NCI-H1694 (cell line): Measurements from ENCODE around the gene FAM111B.
A peak's percentile ranks its signal among the peaks of the same experiment; 100 is the strongest.
"Not testable (repeated sequence)": the region's sequence is repeated elsewhere in the genome, so short reads cannot be mapped to it uniquely, and the experiment has no call there.

ENCODE experiments used
- DNase-seq: peaks from one replicate; lab custom pipeline; 2025; lab: John Stamatoyannopoulos, UW

Gene FAM111B

GRCh38 chr11:59106363-59107336 lies at the start of gene FAM111B:
Gene FAM111B, plus strand, starts transcription at chr11:59107237. Its CDS starts 2,389 bp downstream, at chr11:59109626.
- DNase-seq = peak; percentile 90

GRCh38 chr11:59058120-59059033 lies 48.7 kb upstream of the FAM111B start:
- DNase-seq = not testable (repeated sequence)

GRCh38 chr11:59060096-59060495 lies 46.9 kb upstream of the FAM111B start:
- not testable (repeated sequence) for DNase-seq

- DNase-seq = no peak
Observed at GRCh38 chr11:59062602-59063529, 44.2 kb upstream of the FAM111B start.

GRCh38 chr11:59063996-59064727 lies 42.9 kb upstream of the FAM111B start:
- not testable (repeated sequence) for DNase-seq

GRCh38 chr11:59069087-59069486 lies 38.0 kb upstream of the FAM111B start:
- no peak for DNase-seq

- no peak for DNase-seq
Observed at GRCh38 chr11:59076876-59077571, 30.0 kb upstream of the FAM111B start.

GRCh38 chr11:59078435-59078834 lies 28.6 kb upstream of the FAM111B start:
- no peak for DNase-seq

GRCh38 chr11:59079086-59079485 lies 28.0 kb upstream of the FAM111B start:
- DNase-seq = no peak

GRCh38 chr11:59080421-59080820 lies 26.6 kb upstream of the FAM111B start:
- DNase-seq = not testable (repeated sequence)

- DNase-seq = not testable (repeated sequence)
Observed at GRCh38 chr11:59081430-59082020, 25.5 kb upstream of the FAM111B start.

GRCh38 chr11:59086007-59086406 lies 21.0 kb upstream of the FAM111B start, which contains the start of gene GLYATL1B:
Gene GLYATL1B, plus strand, starts transcription at chr11:59086307. Its CDS starts 0 bp downstream, at chr11:59086307.
- DNase-seq = not testable (repeated sequence)

GRCh38 chr11:59088162-59088561 lies 18.9 kb upstream of the FAM111B start:
- no peak for DNase-seq

GRCh38 chr11:59093576-59093975 lies 13.5 kb upstream of the FAM111B start:
- not testable (repeated sequence) for DNase-seq

- not testable (repeated sequence) for DNase-seq
Observed at GRCh38 chr11:59095225-59095624, 11.8 kb upstream of the FAM111B start.

GRCh38 chr11:59095972-59096575 lies 11.0 kb upstream of the FAM111B start:
- not testable (repeated sequence) for DNase-seq

- DNase-seq = peak; percentile 12
Observed at GRCh38 chr11:59097113-59097708, 9.8 kb upstream of the FAM111B start.

GRCh38 chr11:59097938-59098337 lies 9.1 kb upstream of the FAM111B start:
- DNase-seq = not testable (repeated sequence)
